ENCODE data around the gene MTFMT.

The MTFMT gene

GRCh38 chr15:65069179-65069578 is 39.7 kb upstream of the MTFMT start:
- ATAC-seq: no peak
- no peak for TF ChIP-seq SNAI2 (CRISPR knock-in tag; IDR thresholded peaks at IDR 0.05)
- no peak for TF ChIP-seq ZFP30 (CRISPR knock-in tag; IDR thresholded peaks at IDR 0.05)
- TF ChIP-seq ZNF8 (CRISPR knock-in tag; IDR thresholded peaks at IDR 0.05): no peak
- no peak for TF ChIP-seq TSHZ2 (CRISPR knock-in tag; IDR thresholded peaks at IDR 0.05)
- TF ChIP-seq TCF4 (CRISPR knock-in tag; IDR thresholded peaks at IDR 0.05; ENCODE audit: borderline replicate concordance): no peak
- TF ChIP-seq POU6F1 (CRISPR knock-in tag; IDR thresholded peaks at IDR 0.05; ENCODE audit: borderline replicate concordance, low read depth): no peak
- TF ChIP-seq ZNF70 (CRISPR knock-in tag; IDR thresholded peaks at IDR 0.05): no peak
- no peak for TF ChIP-seq ARNTL (CRISPR knock-in tag; IDR thresholded peaks at IDR 0.05; ENCODE audit: borderline replicate concordance, low read depth)
- TF ChIP-seq ISL1 (CRISPR knock-in tag; IDR thresholded peaks at IDR 0.05): no peak
- TF ChIP-seq BACH2 (CRISPR knock-in tag; IDR thresholded peaks at IDR 0.05; ENCODE audit: borderline replicate concordance): no peak
- no peak for TF ChIP-seq GLIS3 (CRISPR knock-in tag; IDR thresholded peaks at IDR 0.05)
- TF ChIP-seq ZNF565 (CRISPR knock-in tag; conservative IDR thresholded peaks at IDR 0.05; ENCODE audit: low read depth): no peak
- no peak for TF ChIP-seq PATZ1 (CRISPR knock-in tag; IDR thresholded peaks at IDR 0.05; ENCODE audit: borderline replicate concordance)
- TF ChIP-seq ZFP3 (CRISPR knock-in tag; IDR thresholded peaks at IDR 0.05): no peak
- TF ChIP-seq CSRNP3 (CRISPR knock-in tag; IDR thresholded peaks at IDR 0.05): no peak
- TF ChIP-seq RARB (CRISPR knock-in tag; IDR thresholded peaks at IDR 0.05): no peak
- no peak for TF ChIP-seq PPARA (CRISPR knock-in tag; IDR thresholded peaks at IDR 0.05; ENCODE audit: borderline replicate concordance)
- TF ChIP-seq TOX (CRISPR knock-in tag; IDR thresholded peaks at IDR 0.05; ENCODE audit: borderline replicate concordance): no peak
- no peak for TF ChIP-seq ESRRG (CRISPR knock-in tag; IDR thresholded peaks at IDR 0.05)

GRCh38 chr15:65068403-65068788 is 39.0 kb upstream of the MTFMT start:
- TF ChIP-seq ZNF565 (CRISPR knock-in tag; conservative IDR thresholded peaks at IDR 0.05; ENCODE audit: low read depth): no peak
- TF ChIP-seq RARB (CRISPR knock-in tag; IDR thresholded peaks at IDR 0.05): no peak
- no peak for TF ChIP-seq CREB5 (CRISPR knock-in tag; IDR thresholded peaks at IDR 0.05; ENCODE audit: low read depth)
- TF ChIP-seq CSRNP3 (CRISPR knock-in tag; IDR thresholded peaks at IDR 0.05): no peak
- no peak for TF ChIP-seq OSR1 (CRISPR knock-in tag; IDR thresholded peaks at IDR 0.05)
- TF ChIP-seq ZFP30 (CRISPR knock-in tag; IDR thresholded peaks at IDR 0.05): no peak
- TF ChIP-seq ISL1 (CRISPR knock-in tag; IDR thresholded peaks at IDR 0.05): no peak
- TF ChIP-seq ZC3H10 (CRISPR knock-in tag; IDR thresholded peaks at IDR 0.05): no peak
- TF ChIP-seq ARNTL (CRISPR knock-in tag; IDR thresholded peaks at IDR 0.05; ENCODE audit: borderline replicate concordance, low read depth): no peak
- no peak for ATAC-seq

Data from SK-N-SH treated with all-trans-retinoic acid at 6 μM for 48 hours (cell line).